Lower lobe of right lung (tissue), 2 donors: Measurements from ENCODE around the gene LIPK. TPM values are rescaled to one million over a fixed set of nuclear protein-coding genes. Genes with fewer than 3 reads are reported as not detected.

Experiments
- ATAC-seq, 2 donors: fragments of 200-7000 bp; cut with Tn5 transposase; one replicate each; pipeline ENCODE4 v1.9.1; 2020 to 2022; ENCODE audit warnings: mild to moderate bottlenecking in 2 of 2, moderate library complexity in 2 of 2
- DNase-seq: peaks from one replicate; pipeline ENCODE4 v3.0.0-alpha.2; 2020
- H3K27ac ChIP-seq: fragments of 200-600 bp; one replicate; pipeline ENCODE4 v1.8.0; 2022
- H3K27me3 ChIP-seq: fragments of 200-600 bp; one replicate; pipeline ENCODE4 v1.8.0; 2022; ENCODE audit warnings: low read depth
- H3K36me3 ChIP-seq: fragments of 200-600 bp; one replicate; pipeline ENCODE4 v1.8.0; 2022; ENCODE audit warnings: mild to moderate bottlenecking
- H3K4me1 ChIP-seq: fragments of 200-600 bp; one replicate; pipeline ENCODE4 v1.8.0; 2022
- H3K4me3 ChIP-seq: fragments of 200-600 bp; one replicate; pipeline ENCODE4 v1.8.0; 2022; ENCODE audit warnings: mild to moderate bottlenecking
- H3K9me3 ChIP-seq: fragments of 200-600 bp; one replicate; pipeline ENCODE4 v1.8.0; 2022
- CTCF ChIP-seq: fragments of 200-600 bp; IDR thresholded peaks from one replicate; pipeline ENCODE4 v1.8.0; 2022; ENCODE audit warnings: antibody characterized with exemption, mild to moderate bottlenecking
- intact Hi-C: fragments of 100-400 bp; cut with DNase I; formaldehyde crosslinking; loops from one replicate; pipeline ENCODE4 v1.11.0; 2022
- total RNA-seq: library from RNA; stranded (reverse); fragmentation: NEBNext Ultra II Directional; extraction: Animal tissue kit (Norgen Biotek cat#: 25700); gene quantifications from one replicate; pipeline ENCODE4 v1.2.1, GENCODE V29; 2021
- donor health status: DM: no; HTN: yes; CAD: no; lungs with severe emphysema.

The LIPK gene
- total RNA-seq, 1 donor from 2014 or later, result not detected

- no peak for TF ChIP-seq CTCF
- intact Hi-C loops, result no loop called here
Measured at GRCh38 chr10:88725798-88726197, 19.7 kb downstream of the LIPK start.

GRCh38 chr10:88728107-88728763 is 22.2 kb downstream of the LIPK start:
- no peaks in the 10 kb centered on the region for H3K9me3 ChIP-seq
- no peaks in the 10 kb centered on the region for H3K27me3 ChIP-seq
- H3K4me3 ChIP-seq, result no peak overlapping the region
- DNase-seq, result peak; percentile 60
- ATAC-seq, result peak in 1 of 2 donors; percentile 50
- H3K4me1 ChIP-seq, result no peaks in the 10 kb centered on the region
- intact Hi-C loops, result no loop called here
- H3K27ac ChIP-seq, result no peak overlapping the region
- TF ChIP-seq CTCF, result no peak
- H3K36me3 ChIP-seq, result no peaks in the 10 kb centered on the region

More at GRCh38 chr10:88725798-88726197, 19.7 kb downstream of the LIPK start:
- Histone ChIP-seq H3K27me3 (no peaks in the 10 kb centered on the region), H3K4me1 (no peaks in the 10 kb centered on the region), H3K27ac (no peak overlapping the region), H3K36me3 (no peaks in the 10 kb centered on the region), H3K4me3 (no peak overlapping the region), H3K9me3 (no peaks in the 10 kb centered on the region)
- ATAC-seq, result no peak
- DNase-seq, result no peak

GRCh38 chr10:88730864-88731263 is 24.8 kb downstream of the LIPK start:
- Histone ChIP-seq H3K4me3 (no peak overlapping the region), H3K4me1 (no peaks in the 10 kb centered on the region), H3K36me3 (no peaks in the 10 kb centered on the region), H3K27me3 (no peaks in the 10 kb centered on the region), H3K9me3 (no peaks in the 10 kb centered on the region), H3K27ac (no peak overlapping the region)
- intact Hi-C loops, result no loop called here
- no peak for ATAC-seq
- TF ChIP-seq CTCF, result no peak
- no peak for DNase-seq

- Histone ChIP-seq H3K27ac (no peak overlapping the region), H3K4me1 (no peaks in the 10 kb centered on the region), H3K4me3 (no peak overlapping the region), H3K9me3 (no peaks in the 10 kb centered on the region), H3K36me3 (no peaks in the 10 kb centered on the region), H3K27me3 (no peaks in the 10 kb centered on the region)
- intact Hi-C loops, result no loop called here
- TF ChIP-seq CTCF, result no peak
- DNase-seq, result peak; percentile 80
- peak; percentile 59 to 88 for ATAC-seq
Measured at GRCh38 chr10:88731296-88731695, 25.2 kb downstream of the LIPK start.

- H3K27me3 ChIP-seq, result no peaks in the 10 kb centered on the region
- no peak for TF ChIP-seq CTCF
- ATAC-seq, result no peak
- intact Hi-C loops, result no loop called here
- no peaks in the 10 kb centered on the region for H3K4me1 ChIP-seq
- H3K36me3 ChIP-seq, result no peaks in the 10 kb centered on the region
- no peaks in the 10 kb centered on the region for H3K9me3 ChIP-seq
- DNase-seq, result no peak
- H3K27ac ChIP-seq, result no peak overlapping the region
- no peak overlapping the region for H3K4me3 ChIP-seq
Measured at GRCh38 chr10:88733215-88733614, 27.2 kb downstream of the LIPK start.
